Measurements from ENCODE around the gene ECT2L.
A peak's percentile ranks its signal among the peaks of the same experiment; 100 is the strongest.

ECT2L gene

GRCh38 chr6:138800377-138801150 is 4.7 kb downstream of the ECT2L start:
- no peaks in the 10 kb centered on the region for H3K79me1 ChIP-seq (ENCODE audit: low read depth, low read length)
- no peak overlapping the region for H3K4ac ChIP-seq (ENCODE audit: low read length)
- no peak overlapping the region for H3K4me3 ChIP-seq (ENCODE audit: low read length in 2 of 2)
- no peak overlapping the region for H3K23ac ChIP-seq (ENCODE audit: low read depth, low read length, poor library complexity)
- no peak overlapping the region for H3K4me2 ChIP-seq (ENCODE audit: insufficient read depth, low read length, poor library complexity, severe bottlenecking)
- H3K36me3 ChIP-seq (replicated peaks in 1 of 2; ENCODE audit: control insufficient read depth in 2 of 2, insufficient read depth in 2 of 2, low read length in 2 of 2): no peaks in the 10 kb centered on the region
- H4K91ac ChIP-seq (ENCODE audit: low read depth, low read length, poor library complexity): no peak overlapping the region
- H2BK5ac ChIP-seq (ENCODE audit: low read length): no peak overlapping the region
- no peak overlapping the region for H3K18ac ChIP-seq (ENCODE audit: low read length)
- no peak overlapping the region for H2BK12ac ChIP-seq (ENCODE audit: low read length)
- no peak overlapping the region for H2BK120ac ChIP-seq (ENCODE audit: low read depth, low read length)
- peaks cover 3 to 10% of the 10 kb centered on the region in 2 donors for H3K4me1 ChIP-seq (ENCODE audit: control insufficient read depth in 2 of 2, insufficient read depth in 1 of 2, low read depth in 1 of 2, low read length in 2 of 2)
- no peak overlapping the region for H2AK5ac ChIP-seq (ENCODE audit: low read depth, low read length)
- peaks cover 0 to 3% of the 10 kb centered on the region in 2 donors for H3K9me3 ChIP-seq (replicated peaks in 1 of 2; ENCODE audit: control insufficient read depth in 2 of 2, insufficient read depth in 1 of 2, low read depth in 1 of 2, low read length in 2 of 2)
- H4K8ac ChIP-seq (ENCODE audit: low read depth, low read length): no peak overlapping the region
- no peak overlapping the region for H3K14ac ChIP-seq (ENCODE audit: low read length)
- H3K27me3 ChIP-seq (ENCODE audit: control insufficient read depth in 3 of 3, insufficient read depth in 3 of 3, low read depth in 1 of 3, low read length in 3 of 3): peaks cover 0 to 1% (median 0%) of the 10 kb centered on the region in 3 experiments
- WGBS, 2 donors (ENCODE audit: extremely low coverage in 2 of 2, insufficient read length in 2 of 2, insufficient replicate concordance in 1 of 2): no CpG with 5 or more reads among the region's 2 CpGs
- peak overlapping the region; percentile 64 for H2AFZ ChIP-seq (ENCODE audit: low read length)
- H3K27ac ChIP-seq (replicated peaks; ENCODE audit: low read length): no peak overlapping the region
- H2BK15ac ChIP-seq (ENCODE audit: low read length): no peak overlapping the region
- H3K9ac ChIP-seq (ENCODE audit: low read depth, low read length, poor library complexity): no peak overlapping the region
- DNase-seq (ENCODE audit: low spot score): no peak

DNA sequence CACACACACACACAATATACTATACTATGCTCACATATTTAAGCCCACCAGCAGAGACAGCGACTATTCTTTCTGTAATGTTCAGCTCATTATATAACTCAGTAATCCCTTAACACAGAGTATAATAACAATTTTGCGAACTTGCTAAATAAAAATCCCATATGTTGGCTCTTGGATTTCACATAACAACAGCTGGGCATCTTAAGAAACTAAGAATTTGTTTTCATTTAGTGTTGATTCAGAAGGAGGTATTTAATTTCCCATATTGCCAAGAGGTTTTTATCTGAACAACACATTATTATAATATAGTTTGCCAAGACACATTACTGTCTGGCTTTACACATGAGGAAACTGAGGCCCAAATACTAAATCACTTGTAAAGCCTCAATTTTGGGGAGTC is 7.4 kb downstream of the ECT2L start:
- H2BK12ac ChIP-seq (ENCODE audit: low read length): no peak overlapping the region
- H3K4ac ChIP-seq (ENCODE audit: low read length): no peak overlapping the region
- no peaks in the 10 kb centered on the region for H3K36me3 ChIP-seq (replicated peaks in 1 of 2; ENCODE audit: control insufficient read depth in 2 of 2, insufficient read depth in 2 of 2, low read length in 2 of 2)
- WGBS, 2 donors (ENCODE audit: extremely low coverage in 2 of 2, insufficient read length in 2 of 2, insufficient replicate concordance in 1 of 2): no CpG with 5 or more reads among the region's 2 CpGs
- H2AK5ac ChIP-seq (ENCODE audit: low read depth, low read length): no peak overlapping the region
- no peak overlapping the region for H3K14ac ChIP-seq (ENCODE audit: low read length)
- no peak overlapping the region for H3K4me2 ChIP-seq (ENCODE audit: insufficient read depth, low read length, poor library complexity, severe bottlenecking)
- H3K27ac ChIP-seq (replicated peaks; ENCODE audit: low read length): no peak overlapping the region
- H3K18ac ChIP-seq (ENCODE audit: low read length): no peak overlapping the region
- no peaks in the 10 kb centered on the region for H3K79me1 ChIP-seq (ENCODE audit: low read depth, low read length)
- H3K9me3 ChIP-seq (replicated peaks in 1 of 2; ENCODE audit: control insufficient read depth in 2 of 2, insufficient read depth in 1 of 2, low read depth in 1 of 2, low read length in 2 of 2): peaks cover 0 to 3% of the 10 kb centered on the region in 2 donors
- H3K23ac ChIP-seq (ENCODE audit: low read depth, low read length, poor library complexity): no peak overlapping the region
- no peaks in the 10 kb centered on the region for H3K27me3 ChIP-seq (ENCODE audit: control insufficient read depth in 3 of 3, insufficient read depth in 3 of 3, low read depth in 1 of 3, low read length in 3 of 3)
- H3K4me1 ChIP-seq (ENCODE audit: control insufficient read depth in 2 of 2, insufficient read depth in 1 of 2, low read depth in 1 of 2, low read length in 2 of 2): peaks cover 0 to 4% of the 10 kb centered on the region in 2 donors
- no peak overlapping the region for H2BK120ac ChIP-seq (ENCODE audit: low read depth, low read length)
- no peak overlapping the region for H4K8ac ChIP-seq (ENCODE audit: low read depth, low read length)
- H3K4me3 ChIP-seq (ENCODE audit: low read length in 2 of 2): no peak overlapping the region
- no peak for DNase-seq (ENCODE audit: low spot score)
- H4K91ac ChIP-seq (ENCODE audit: low read depth, low read length, poor library complexity): no peak overlapping the region
- no peak overlapping the region for H2BK15ac ChIP-seq (ENCODE audit: low read length)
- no peak overlapping the region for H2AFZ ChIP-seq (ENCODE audit: low read length)
- H3K9ac ChIP-seq (ENCODE audit: low read depth, low read length, poor library complexity): no peak overlapping the region
- no peak overlapping the region for H2BK5ac ChIP-seq (ENCODE audit: low read length)

- Histone ChIP-seq H3K27me3 (ENCODE audit: control insufficient read depth in 3 of 3, insufficient read depth in 3 of 3, low read depth in 1 of 3, low read length in 3 of 3) (no peaks in the 10 kb centered on the region), H3K4me3 (ENCODE audit: low read length in 2 of 2) (no peak overlapping the region), H2BK15ac (ENCODE audit: low read length) (no peak overlapping the region), H2AK5ac (ENCODE audit: low read depth, low read length) (no peak overlapping the region), H3K36me3 (replicated peaks in 1 of 2; ENCODE audit: control insufficient read depth in 2 of 2, insufficient read depth in 2 of 2, low read length in 2 of 2) (no peaks in the 10 kb centered on the region), H3K79me1 (ENCODE audit: low read depth, low read length) (no peaks in the 10 kb centered on the region), H3K9ac (ENCODE audit: low read depth, low read length, poor library complexity) (no peak overlapping the region), H2BK12ac (ENCODE audit: low read length) (no peak overlapping the region), H2AFZ (ENCODE audit: low read length) (no peak overlapping the region), H3K18ac (ENCODE audit: low read length) (no peak overlapping the region), H4K8ac (ENCODE audit: low read depth, low read length) (no peak overlapping the region), H3K4me2 (ENCODE audit: insufficient read depth, low read length, poor library complexity, severe bottlenecking) (no peak overlapping the region), H4K91ac (ENCODE audit: low read depth, low read length, poor library complexity) (no peak overlapping the region), H2BK5ac (ENCODE audit: low read length) (no peak overlapping the region), H3K4ac (ENCODE audit: low read length) (no peak overlapping the region), H3K9me3 (replicated peaks in 1 of 2; ENCODE audit: control insufficient read depth in 2 of 2, insufficient read depth in 1 of 2, low read depth in 1 of 2, low read length in 2 of 2) (peaks cover 0 to 3% of the 10 kb centered on the region in 2 donors), H2BK120ac (ENCODE audit: low read depth, low read length) (no peak overlapping the region), H3K4me1 (ENCODE audit: control insufficient read depth in 2 of 2, insufficient read depth in 1 of 2, low read depth in 1 of 2, low read length in 2 of 2) (no peaks in the 10 kb centered on the region), H3K14ac (ENCODE audit: low read length) (no peak overlapping the region), H3K27ac (replicated peaks; ENCODE audit: low read length) (no peak overlapping the region), H3K23ac (ENCODE audit: low read depth, low read length, poor library complexity) (no peak overlapping the region)
- 100% methylated on average over 1 of the region's 4 CpGs; no CpG with 5 or more reads in 1 of the 2 donors for WGBS, 2 donors (ENCODE audit: extremely low coverage in 2 of 2, insufficient read length in 2 of 2, insufficient replicate concordance in 1 of 2)
- no peak for DNase-seq (ENCODE audit: low spot score)
Measured at GRCh38 chr6:138803861-138804260, 8.0 kb downstream of the ECT2L start.

DNA sequence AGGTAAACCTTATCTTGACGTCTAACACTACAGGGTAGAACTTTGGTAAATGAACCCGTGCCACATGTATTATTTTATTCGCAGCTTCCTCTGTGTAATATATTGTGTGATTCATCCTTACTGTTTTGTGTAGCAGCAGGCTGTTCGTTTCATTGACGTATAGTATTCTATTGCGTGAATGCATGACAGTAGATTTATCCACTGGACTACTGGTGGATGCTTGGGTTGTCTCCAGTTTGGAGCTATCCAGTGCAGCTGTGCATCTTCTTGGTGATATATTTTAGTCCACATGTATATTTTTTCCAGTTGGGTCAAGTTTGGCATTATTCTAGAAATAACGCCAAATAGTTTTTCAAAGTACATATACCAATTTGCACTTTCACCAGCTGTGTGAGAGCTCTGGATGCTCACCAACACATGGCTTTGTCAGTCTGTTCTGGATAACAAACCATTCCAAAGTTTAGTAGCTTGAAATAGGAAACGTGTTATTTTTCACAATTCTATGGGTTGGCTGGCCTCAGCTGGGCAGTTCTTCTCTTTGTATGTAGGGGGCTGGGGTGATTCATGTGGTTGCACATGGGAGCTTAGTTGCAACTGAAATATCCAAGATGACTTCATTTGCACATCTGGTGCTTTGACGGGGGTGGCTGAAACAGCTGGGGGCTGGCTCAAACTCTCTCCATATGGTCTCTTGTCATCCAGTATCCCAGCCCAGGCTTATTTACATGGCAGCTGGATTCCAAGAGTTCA is 9.3 kb downstream of the ECT2L start:
- H3K18ac ChIP-seq (ENCODE audit: low read length): no peak overlapping the region

More for the DNA sequence above, 9.3 kb downstream of the ECT2L start:
- DNase-seq (ENCODE audit: low spot score): no peak
- H2AK5ac ChIP-seq (ENCODE audit: low read depth, low read length): no peak overlapping the region
- H2BK15ac ChIP-seq (ENCODE audit: low read length): no peak overlapping the region
- no peak overlapping the region for H4K91ac ChIP-seq (ENCODE audit: low read depth, low read length, poor library complexity)
- peaks cover 0 to 1% of the 10 kb centered on the region in 2 donors for H3K9me3 ChIP-seq (replicated peaks in 1 of 2; ENCODE audit: control insufficient read depth in 2 of 2, insufficient read depth in 1 of 2, low read depth in 1 of 2, low read length in 2 of 2)
- no peak overlapping the region for H3K4me2 ChIP-seq (ENCODE audit: insufficient read depth, low read length, poor library complexity, severe bottlenecking)
- H3K4me3 ChIP-seq (ENCODE audit: low read length in 2 of 2): no peak overlapping the region
- H3K23ac ChIP-seq (ENCODE audit: low read depth, low read length, poor library complexity): no peak overlapping the region
- H2BK5ac ChIP-seq (ENCODE audit: low read length): no peak overlapping the region
- H3K27me3 ChIP-seq (ENCODE audit: control insufficient read depth in 3 of 3, insufficient read depth in 3 of 3, low read depth in 1 of 3, low read length in 3 of 3): no peaks in the 10 kb centered on the region
- H2AFZ ChIP-seq (ENCODE audit: low read length): peak overlapping the region; percentile 24
- no peak overlapping the region for H4K8ac ChIP-seq (ENCODE audit: low read depth, low read length)
- H3K9ac ChIP-seq (ENCODE audit: low read depth, low read length, poor library complexity): no peak overlapping the region
- H2BK12ac ChIP-seq (ENCODE audit: low read length): no peak overlapping the region
- no peaks in the 10 kb centered on the region for H3K36me3 ChIP-seq (replicated peaks in 1 of 2; ENCODE audit: control insufficient read depth in 2 of 2, insufficient read depth in 2 of 2, low read length in 2 of 2)
- WGBS, 2 donors (ENCODE audit: extremely low coverage in 2 of 2, insufficient read length in 2 of 2, insufficient replicate concordance in 1 of 2): no CpG with 5 or more reads among the region's 9 CpGs
- H3K27ac ChIP-seq (replicated peaks; ENCODE audit: low read length): no peak overlapping the region
- H3K4ac ChIP-seq (ENCODE audit: low read length): no peak overlapping the region
- H3K4me1 ChIP-seq (ENCODE audit: control insufficient read depth in 2 of 2, insufficient read depth in 1 of 2, low read depth in 1 of 2, low read length in 2 of 2): no peaks in the 10 kb centered on the region
- H3K79me1 ChIP-seq (ENCODE audit: low read depth, low read length): no peaks in the 10 kb centered on the region
- no peak overlapping the region for H2BK120ac ChIP-seq (ENCODE audit: low read depth, low read length)
- no peak overlapping the region for H3K14ac ChIP-seq (ENCODE audit: low read length)

Measured in neuronal stem cell (in vitro differentiated cells).